ENCODE data around the gene GPR27. TPM values are rescaled to one million over a fixed set of nuclear protein-coding genes. Genes with fewer than 3 reads are reported as not detected.

Gene GPR27
- total and polyA plus RNA-seq, 4 donors, result 0.09 to 0.65 (median 0.17) TPM; not detected in 1

- Histone ChIP-seq H3K27me3 (ENCODE audit: control insufficient read depth in 4 of 4, insufficient read depth in 4 of 4, low read length in 3 of 4) (no peaks in the 10 kb centered on the region), H3K27ac (ENCODE audit: low read depth in 1 of 2, low read length in 2 of 2) (no peak overlapping the region), H3K36me3 (ENCODE audit: control insufficient read depth in 4 of 4, insufficient read depth in 3 of 4, low read depth in 1 of 4, low read length in 3 of 4) (no peaks in the 10 kb centered on the region), H3K4me1 (ENCODE audit: control insufficient read depth in 4 of 4, insufficient read depth in 4 of 4, low read length in 3 of 4) (no peaks in the 10 kb centered on the region), H3K9me3 (ENCODE audit: control insufficient read depth in 4 of 4, low read length in 3 of 4) (no peaks in the 10 kb centered on the region), H3K4me3 (ENCODE audit: low read depth in 1 of 3, low read length in 3 of 3) (no peak overlapping the region), H3K9ac (ENCODE audit: low read depth in 1 of 2, low read length in 2 of 2) (no peak overlapping the region)
- TF ChIP-seq NR2F2 (IDR thresholded peaks at IDR 0.05), result no peak
- no peak for TF ChIP-seq TAF1 (conservative IDR thresholded peaks at IDR 0.05)
- TF ChIP-seq RAD21 (IDR thresholded peaks at IDR 0.05), result no peak
- TF ChIP-seq HNF4A (conservative IDR thresholded peaks at IDR 0.05), result no peak
- TF ChIP-seq GABPA (IDR thresholded peaks at IDR 0.05 in 1 of 2, conservative IDR thresholded peaks at IDR 0.05 in 1 of 2), result no peak
- TF ChIP-seq, protein P1, sequence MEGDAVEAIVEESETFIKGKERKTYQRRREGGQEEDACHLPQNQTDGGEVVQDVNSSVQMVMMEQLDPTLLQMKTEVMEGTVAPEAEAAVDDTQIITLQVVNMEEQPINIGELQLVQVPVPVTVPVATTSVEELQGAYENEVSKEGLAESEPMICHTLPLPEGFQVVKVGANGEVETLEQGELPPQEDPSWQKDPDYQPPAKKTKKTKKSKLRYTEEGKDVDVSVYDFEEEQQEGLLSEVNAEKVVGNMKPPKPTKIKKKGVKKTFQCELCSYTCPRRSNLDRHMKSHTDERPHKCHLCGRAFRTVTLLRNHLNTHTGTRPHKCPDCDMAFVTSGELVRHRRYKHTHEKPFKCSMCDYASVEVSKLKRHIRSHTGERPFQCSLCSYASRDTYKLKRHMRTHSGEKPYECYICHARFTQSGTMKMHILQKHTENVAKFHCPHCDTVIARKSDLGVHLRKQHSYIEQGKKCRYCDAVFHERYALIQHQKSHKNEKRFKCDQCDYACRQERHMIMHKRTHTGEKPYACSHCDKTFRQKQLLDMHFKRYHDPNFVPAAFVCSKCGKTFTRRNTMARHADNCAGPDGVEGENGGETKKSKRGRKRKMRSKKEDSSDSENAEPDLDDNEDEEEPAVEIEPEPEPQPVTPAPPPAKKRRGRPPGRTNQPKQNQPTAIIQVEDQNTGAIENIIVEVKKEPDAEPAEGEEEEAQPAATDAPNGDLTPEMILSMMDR (IDR thresholded peaks at IDR 0.05; ENCODE audit: low read depth, low read length, missing input control), result no peak
- WGBS, result 44% methylated on average over 1 of the region's 1 CpG
- no peak for DNase-seq (ENCODE audit: low spot score)
Observed at GRCh38 chr3:71771884-71772283, 18.2 kb downstream of the GPR27 start.

DNA sequence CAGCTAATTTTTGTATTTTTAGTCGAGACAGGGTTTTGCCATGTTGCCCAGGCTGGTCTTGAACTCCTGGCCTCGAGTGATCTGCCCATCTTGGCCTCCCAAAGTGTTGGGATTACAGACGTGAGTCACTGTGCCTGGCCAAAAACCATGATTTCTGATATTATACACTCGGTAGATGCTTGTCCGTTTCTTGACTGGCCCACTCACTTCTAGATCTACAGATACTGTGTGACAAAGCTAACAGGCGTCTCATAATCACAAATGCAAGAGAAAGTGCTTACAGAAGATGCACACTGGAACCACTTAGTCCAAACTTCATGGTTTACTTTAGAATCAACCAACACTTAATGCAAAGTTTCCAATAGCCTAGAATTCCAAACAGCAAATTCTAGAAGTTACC lies 22.9 kb downstream of the GPR27 start:
- Histone ChIP-seq H3K4me3 (ENCODE audit: low read depth in 1 of 3, low read length in 3 of 3) (no peak overlapping the region), H3K36me3 (ENCODE audit: control insufficient read depth in 4 of 4, insufficient read depth in 3 of 4, low read depth in 1 of 4, low read length in 3 of 4) (no peaks in the 10 kb centered on the region), H3K9ac (ENCODE audit: low read depth in 1 of 2, low read length in 2 of 2) (no peak overlapping the region), H3K9me3 (ENCODE audit: control insufficient read depth in 4 of 4, low read length in 3 of 4) (no peaks in the 10 kb centered on the region), H3K27me3 (ENCODE audit: control insufficient read depth in 4 of 4, insufficient read depth in 4 of 4, low read length in 3 of 4) (no peaks in the 10 kb centered on the region), H3K27ac (ENCODE audit: low read depth in 1 of 2, low read length in 2 of 2) (no peak overlapping the region), H3K4me1 (ENCODE audit: control insufficient read depth in 4 of 4, insufficient read depth in 4 of 4, low read length in 3 of 4) (no peaks in the 10 kb centered on the region)
- 66% methylated on average over 6 of the region's 6 CpGs for WGBS
- TF ChIP-seq FOXA1 (IDR thresholded peaks at IDR 0.05), result no peak
- no peak for TF ChIP-seq NR2F2 (IDR thresholded peaks at IDR 0.05)
- TF ChIP-seq, protein P2, sequence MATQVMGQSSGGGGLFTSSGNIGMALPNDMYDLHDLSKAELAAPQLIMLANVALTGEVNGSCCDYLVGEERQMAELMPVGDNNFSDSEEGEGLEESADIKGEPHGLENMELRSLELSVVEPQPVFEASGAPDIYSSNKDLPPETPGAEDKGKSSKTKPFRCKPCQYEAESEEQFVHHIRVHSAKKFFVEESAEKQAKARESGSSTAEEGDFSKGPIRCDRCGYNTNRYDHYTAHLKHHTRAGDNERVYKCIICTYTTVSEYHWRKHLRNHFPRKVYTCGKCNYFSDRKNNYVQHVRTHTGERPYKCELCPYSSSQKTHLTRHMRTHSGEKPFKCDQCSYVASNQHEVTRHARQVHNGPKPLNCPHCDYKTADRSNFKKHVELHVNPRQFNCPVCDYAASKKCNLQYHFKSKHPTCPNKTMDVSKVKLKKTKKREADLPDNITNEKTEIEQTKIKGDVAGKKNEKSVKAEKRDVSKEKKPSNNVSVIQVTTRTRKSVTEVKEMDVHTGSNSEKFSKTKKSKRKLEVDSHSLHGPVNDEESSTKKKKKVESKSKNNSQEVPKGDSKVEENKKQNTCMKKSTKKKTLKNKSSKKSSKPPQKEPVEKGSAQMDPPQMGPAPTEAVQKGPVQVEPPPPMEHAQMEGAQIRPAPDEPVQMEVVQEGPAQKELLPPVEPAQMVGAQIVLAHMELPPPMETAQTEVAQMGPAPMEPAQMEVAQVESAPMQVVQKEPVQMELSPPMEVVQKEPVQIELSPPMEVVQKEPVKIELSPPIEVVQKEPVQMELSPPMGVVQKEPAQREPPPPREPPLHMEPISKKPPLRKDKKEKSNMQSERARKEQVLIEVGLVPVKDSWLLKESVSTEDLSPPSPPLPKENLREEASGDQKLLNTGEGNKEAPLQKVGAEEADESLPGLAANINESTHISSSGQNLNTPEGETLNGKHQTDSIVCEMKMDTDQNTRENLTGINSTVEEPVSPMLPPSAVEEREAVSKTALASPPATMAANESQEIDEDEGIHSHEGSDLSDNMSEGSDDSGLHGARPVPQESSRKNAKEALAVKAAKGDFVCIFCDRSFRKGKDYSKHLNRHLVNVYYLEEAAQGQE (IDR thresholded peaks at IDR 0.05), result no peak
- TF ChIP-seq RXRA (IDR thresholded peaks at IDR 0.05), result no peak
- TF ChIP-seq, protein P1 (IDR thresholded peaks at IDR 0.05; ENCODE audit: low read depth, low read length, missing input control), result no peak
- TF ChIP-seq GABPA (IDR thresholded peaks at IDR 0.05 in 1 of 2, conservative IDR thresholded peaks at IDR 0.05 in 1 of 2), result no peak
- TF ChIP-seq, protein P3, sequence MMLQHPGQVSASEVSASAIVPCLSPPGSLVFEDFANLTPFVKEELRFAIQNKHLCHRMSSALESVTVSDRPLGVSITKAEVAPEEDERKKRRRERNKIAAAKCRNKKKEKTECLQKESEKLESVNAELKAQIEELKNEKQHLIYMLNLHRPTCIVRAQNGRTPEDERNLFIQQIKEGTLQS (IDR thresholded peaks at IDR 0.05), result no peak
- TF ChIP-seq SP1 (IDR thresholded peaks at IDR 0.05), result no peak
- TF ChIP-seq JUND (IDR thresholded peaks at IDR 0.05), result no peak
- no peak for TF ChIP-seq HNF4A (conservative IDR thresholded peaks at IDR 0.05)
- TF ChIP-seq EGR1 (IDR thresholded peaks at IDR 0.05; ENCODE audit: low read depth in 2 of 2), result no peak
- TF ChIP-seq FOXA2 (IDR thresholded peaks at IDR 0.05), result no peak
- TF ChIP-seq, protein P4, sequence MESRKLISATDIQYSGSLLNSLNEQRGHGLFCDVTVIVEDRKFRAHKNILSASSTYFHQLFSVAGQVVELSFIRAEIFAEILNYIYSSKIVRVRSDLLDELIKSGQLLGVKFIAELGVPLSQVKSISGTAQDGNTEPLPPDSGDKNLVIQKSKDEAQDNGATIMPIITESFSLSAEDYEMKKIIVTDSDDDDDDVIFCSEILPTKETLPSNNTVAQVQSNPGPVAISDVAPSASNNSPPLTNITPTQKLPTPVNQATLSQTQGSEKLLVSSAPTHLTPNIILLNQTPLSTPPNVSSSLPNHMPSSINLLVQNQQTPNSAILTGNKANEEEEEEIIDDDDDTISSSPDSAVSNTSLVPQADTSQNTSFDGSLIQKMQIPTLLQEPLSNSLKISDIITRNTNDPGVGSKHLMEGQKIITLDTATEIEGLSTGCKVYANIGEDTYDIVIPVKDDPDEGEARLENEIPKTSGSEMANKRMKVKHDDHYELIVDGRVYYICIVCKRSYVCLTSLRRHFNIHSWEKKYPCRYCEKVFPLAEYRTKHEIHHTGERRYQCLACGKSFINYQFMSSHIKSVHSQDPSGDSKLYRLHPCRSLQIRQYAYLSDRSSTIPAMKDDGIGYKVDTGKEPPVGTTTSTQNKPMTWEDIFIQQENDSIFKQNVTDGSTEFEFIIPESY (IDR thresholded peaks at IDR 0.05), result no peak
- DNase-seq (ENCODE audit: low spot score), result no peak

All from liver (tissue), 9 donors.